HG03045 (cell line): ENCODE results near the gene PNPLA2.

Source experiments
- ATAC-seq: cut with Tn5 transposase; IDR thresholded peaks from one replicate; pipeline ENCODE4 v1.9.1; 2021; ENCODE audit warnings: mild to moderate bottlenecking, moderate library complexity; ENCODE audit not compliant: unreplicated experiment

The PNPLA2 gene

DNA sequence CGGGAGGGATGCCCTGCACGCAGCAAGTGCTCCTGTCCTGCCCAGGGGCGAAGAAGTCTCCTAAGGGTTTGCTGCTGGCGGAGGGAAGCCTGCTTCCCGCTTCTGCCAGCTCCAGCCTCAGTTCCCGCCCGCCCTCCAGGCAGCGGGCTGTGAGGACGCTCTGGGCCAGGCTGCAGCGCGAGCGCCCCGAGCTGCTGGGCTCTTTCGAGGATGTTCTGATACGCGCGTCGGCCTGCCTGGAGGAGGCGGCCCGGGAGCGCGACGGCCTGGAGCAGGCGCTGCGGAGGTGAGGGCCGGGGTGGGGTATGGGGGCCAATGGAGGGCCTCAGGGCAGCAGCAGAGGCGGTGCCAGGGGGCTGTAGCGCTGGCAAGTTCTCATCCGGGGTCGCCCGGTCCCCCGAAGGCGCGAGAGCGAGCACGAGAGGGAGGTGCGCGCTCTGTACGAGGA lies 11.2 kb downstream of the PNPLA2 start:
- ATAC-seq: no peak

DNA sequence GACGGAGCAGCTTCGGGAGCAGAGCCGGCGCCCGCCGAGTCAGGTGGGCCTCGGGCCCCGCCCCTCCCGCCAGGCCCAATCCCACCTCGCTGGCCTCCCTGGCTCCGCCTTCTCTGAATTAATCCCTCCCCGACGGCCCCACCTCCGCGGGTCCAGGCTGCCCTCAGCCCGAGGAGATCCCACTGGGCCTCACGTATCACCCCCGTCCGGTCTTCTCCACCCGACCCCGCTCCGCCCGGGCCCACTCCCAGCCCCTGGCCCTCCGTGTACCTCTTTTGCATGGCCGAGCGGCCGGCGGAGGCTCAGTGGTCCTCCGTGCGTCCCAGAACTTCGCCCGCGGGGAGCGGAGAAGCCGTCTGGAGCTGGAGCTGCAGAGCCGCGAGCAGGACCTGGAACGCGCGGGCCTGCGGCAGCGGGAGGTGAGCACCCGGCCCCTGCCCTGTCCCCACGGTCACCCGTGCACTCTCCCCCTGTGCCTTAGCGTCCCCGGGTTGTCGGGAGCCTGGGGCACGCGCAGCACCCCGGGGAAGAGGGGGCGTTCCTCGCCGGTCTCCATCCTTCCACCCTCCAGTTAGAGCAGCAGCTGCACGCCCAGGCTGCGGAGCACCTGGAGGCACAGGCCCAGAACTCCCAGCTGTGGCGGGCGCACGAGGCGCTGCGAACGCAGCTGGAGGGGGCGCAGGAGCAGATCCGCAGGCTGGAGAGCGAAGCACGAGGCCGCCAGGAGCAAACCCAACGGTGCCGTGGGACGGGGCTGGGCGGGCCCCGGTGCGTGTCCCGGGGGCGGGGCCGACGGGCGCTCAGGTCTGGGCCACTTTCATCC lies 11.8 kb downstream of the PNPLA2 start:
- ATAC-seq: no peak

DNA sequence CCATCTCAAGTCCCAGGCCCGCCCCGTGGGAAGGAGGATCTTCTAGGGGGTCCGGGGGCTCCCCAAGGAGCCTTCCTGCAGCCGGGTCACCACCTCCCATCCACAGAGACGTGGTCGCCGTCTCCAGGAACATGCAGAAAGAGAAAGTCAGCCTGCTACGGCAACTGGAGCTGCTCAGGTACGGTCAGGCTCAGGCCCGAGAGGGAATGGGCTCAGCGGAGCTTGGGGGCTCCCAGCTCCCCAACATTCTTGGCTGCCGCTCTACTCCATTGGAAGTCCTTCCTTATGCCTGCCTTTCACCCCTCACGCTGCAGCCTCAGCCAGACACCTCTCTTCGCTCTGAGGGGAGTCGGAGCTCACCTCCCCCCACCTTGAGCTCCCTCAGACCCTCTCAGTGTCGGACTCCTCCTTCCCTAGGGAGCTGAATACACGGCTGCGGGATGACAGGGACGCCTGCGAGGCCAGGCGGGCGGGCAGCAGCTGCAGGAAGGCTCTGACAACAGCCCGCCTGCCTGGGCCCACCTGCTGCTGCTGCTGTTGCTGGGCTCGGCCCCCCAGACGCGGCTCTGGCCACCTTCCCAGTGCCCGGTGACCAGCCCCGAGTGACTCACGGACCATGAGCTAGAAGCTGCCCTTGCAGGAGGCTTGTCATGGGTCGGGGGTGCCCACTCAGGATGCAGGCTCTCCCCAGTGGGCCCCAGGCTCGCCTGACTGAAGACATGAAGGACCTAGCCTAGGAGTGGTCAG lies 12.6 kb downstream of the PNPLA2 start:
- no peak for ATAC-seq

DNA sequence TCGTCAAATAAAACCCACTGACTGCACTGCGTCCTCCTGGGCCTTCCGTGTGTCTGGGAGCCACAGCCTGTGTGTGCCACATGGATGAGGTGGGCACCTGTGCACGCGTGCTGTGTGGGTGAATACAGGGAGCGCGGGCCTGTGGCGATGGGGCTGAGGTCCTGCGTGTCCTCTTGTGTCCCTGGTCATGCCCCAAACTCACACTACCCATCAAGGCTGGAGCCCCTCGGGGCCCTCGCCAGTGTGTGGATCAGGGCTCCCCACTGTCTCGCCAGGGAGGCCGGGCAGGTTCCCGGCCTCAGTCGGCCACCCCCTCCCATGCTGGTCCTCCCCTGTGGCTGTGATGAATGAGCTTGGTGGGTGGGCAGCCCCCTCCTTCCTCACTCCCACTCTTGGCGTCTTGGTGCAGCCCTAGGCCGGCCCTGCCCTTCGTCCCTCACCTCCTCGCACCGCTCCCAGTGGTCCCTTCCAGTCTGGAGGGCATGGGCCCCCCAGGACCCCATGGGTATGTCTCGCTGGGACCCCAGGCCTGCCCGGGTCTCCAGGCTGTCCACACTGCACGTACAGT lies 13.3 kb downstream of the PNPLA2 start:
- no peak for ATAC-seq

DNA sequence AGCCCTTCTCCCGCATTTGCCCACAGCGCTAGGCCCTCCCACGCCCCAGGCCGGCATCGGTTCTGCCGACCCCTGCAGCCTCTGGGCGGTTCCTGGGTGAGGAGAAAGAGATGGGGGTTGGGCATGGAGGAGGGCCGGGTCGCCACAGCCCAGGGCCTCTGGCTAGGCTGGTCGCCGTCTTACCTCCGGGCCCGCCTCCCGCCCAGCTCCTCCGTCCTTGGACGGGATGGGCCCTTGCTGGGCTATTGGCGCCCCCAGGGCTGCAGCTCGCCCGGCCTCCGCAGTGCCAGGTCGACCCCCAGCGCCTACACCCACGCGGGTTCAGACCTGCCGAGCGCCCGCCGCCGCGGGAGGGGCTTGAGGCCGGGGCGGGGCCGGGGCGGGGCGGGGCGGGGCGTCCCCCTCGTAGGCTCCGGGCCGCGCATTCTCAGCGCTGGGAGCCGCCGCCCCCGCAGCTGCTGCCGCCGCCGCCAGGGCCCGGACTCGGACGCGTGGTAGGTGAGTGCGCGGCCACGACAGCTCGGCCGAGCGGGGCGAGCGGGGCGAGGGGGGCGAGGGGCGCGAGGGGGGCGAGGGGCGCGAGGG lies 13.9 kb downstream of the PNPLA2 start, which contains the start of gene CD151:
TSS of gene CD151 (plus strand) at position 424 of the 585 bp plus-strand sequence. CDS start 3,118 bp downstream, outside the sequence.
- ATAC-seq: peak; percentile 35

DNA sequence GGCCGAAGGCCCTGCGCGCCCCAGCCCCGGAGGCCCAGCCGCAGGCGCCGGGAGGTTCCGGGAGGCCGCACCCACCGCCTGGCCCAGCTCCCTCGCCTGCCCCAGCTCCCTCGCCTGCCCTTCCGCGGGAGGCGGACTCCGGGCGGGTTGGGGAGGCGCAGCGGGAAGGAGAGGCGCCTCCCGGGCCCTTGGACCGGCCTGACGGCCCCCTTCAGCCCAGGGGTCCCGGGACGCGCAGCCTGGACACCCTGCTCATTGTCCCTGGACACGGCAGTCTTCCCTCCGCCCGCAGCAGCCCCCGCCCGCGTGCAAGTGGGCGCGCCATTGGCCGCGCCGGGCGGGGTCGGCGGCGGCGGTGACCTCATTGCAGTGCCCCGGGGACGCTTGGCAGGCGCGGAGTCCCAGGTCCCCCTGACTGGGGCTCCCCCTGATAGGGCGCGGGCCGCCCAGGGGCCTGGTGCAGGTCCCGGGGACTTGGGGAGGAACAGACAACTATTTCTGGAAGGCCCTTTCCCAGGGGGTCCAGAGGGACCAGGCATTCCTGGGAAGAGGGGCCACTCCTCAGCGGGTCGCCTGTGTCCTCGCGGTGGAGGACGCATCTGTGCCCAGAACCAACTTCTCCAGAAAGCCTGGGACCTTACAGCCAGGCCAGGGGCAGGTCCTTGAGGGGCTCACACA lies 14.5 kb downstream of the PNPLA2 start:
- peak; percentile 31 for ATAC-seq

DNA sequence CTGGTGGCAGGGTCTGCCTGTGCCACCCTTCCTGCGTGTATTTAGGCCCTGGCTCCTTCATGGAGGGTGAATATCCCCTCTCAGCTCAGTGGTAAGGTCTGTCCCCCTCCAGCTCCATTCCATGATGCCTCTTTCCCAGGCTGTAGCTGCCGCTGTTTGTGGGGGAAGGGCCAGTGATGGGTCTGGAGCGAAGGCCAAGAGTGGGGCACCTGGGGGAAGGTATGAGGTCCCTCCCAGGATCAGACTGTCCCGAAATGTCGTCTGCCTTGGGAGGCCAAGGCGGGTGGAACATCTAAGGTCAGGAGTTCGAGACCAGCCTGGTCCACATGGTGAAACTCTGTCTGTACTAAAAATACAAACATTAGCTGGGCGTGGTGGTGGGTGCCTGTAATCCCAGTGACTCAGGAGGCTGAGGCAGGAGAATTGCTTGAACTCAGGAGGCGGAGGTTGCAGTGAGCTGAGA lies 15.2 kb downstream of the PNPLA2 start:
- ATAC-seq: no peak

DNA sequence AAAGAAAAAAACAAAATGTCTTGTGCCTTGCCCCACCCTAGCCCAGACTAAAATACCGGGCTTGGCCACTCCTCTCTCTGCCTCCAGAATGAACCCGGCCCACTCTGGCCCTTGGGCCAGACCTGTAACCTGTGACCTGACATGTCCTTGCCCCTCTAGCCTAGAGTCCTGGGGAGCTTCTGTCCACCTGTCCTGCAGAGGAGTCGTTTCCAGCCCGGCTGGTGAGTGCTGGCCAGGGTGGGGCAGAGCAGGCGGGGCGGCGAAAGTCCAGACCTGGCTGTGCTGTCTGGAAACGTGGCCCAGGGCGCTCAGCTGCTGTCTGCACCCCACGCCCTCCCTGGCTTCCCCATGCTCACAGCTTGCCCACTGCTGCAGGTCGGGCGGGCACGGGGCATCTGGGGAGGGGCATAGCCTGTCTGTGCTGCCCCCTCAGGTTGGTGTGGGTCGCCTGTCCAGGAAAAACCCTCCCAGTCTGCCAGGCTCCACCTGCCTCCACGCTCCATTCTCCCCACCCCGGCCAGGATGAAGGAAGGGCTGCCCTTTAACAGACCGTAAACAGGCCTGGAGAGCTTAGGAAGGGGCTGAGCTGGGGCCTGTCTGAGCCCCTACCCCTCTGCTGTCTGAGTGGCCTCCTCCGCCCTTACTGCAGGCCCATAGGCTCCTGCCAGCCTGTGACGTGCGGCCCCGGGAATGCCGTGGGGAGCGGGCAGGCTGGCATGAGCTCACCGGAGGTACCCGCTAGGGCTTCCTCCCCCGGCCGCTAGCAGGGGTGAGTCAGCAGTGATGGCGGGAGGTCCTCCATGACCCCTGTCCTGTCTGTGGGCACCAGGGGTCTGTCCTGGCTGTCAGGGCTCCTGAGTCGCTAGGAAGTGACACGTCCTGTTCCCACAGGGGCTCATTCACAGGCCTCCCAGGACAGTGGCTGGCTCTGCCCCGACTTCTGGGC lies 15.9 kb downstream of the PNPLA2 start:
- ATAC-seq: no peak

DNA sequence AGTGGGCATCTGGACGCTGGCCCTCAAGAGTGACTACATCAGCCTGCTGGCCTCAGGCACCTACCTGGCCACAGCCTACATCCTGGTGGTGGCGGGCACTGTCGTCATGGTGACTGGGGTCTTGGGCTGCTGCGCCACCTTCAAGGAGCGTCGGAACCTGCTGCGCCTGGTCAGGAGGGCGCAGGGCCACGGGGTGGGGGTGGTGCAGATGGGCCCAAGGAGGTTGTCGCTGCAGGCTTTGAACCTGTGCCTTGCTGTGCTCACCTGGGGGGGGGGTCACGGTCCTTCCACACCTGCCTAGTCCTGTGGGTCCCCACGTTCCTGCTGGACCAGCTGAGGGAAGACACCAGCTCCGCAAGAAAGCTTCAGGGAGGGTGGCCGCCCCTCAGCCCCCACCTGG lies 17.6 kb downstream of the PNPLA2 start:
- ATAC-seq: no peak

DNA sequence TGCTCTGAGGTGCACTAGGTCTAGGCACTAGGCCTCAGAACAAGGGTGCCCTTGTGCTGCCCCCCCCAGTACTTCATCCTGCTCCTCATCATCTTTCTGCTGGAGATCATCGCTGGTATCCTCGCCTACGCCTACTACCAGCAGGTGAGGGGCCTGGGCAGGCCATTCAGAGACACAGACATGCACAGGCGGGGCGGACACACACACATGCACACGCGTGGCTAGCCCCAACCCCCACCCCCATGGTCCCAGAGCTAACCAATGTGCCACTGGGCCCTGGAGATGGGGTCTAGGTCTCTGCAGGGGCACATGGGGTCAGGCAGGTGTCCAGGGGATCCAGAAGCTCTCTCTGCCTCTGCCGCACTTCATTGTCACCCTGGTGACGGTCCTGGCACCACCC lies 18.0 kb downstream of the PNPLA2 start:
- no peak for ATAC-seq

DNA sequence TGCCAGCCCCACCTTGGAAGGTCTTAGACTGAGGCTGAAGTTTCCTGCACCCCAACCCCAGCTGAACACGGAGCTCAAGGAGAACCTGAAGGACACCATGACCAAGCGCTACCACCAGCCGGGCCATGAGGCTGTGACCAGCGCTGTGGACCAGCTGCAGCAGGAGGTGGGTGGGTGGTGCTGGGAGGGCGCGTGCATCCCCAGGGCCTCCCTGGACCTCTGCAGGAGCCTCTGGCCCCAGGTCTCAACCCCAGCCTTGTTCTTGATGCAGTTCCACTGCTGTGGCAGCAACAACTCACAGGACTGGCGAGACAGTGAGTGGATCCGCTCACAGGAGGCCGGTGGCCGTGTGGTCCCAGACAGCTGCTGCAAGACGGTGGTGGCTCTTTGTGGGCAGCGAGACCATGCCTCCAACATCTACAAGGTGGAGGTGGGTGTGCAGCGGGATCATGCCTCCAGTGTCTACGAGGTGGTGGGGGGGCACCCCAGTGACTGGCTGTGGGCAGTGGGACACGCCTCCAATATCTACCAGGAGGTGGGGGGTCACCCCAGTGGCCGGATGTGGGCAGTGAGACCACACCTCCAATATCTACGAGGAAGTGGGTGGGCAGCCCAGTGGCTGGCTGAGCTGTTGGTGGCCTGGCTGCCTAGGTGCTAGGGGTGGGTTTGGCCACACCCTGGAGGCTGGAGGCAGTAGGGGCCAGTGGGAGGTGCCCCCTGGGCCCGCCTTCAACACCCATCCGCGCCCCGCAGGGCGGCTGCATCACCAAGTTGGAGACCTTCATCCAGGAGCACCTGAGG lies 18.7 kb downstream of the PNPLA2 start:
- no peak for ATAC-seq

DNA sequence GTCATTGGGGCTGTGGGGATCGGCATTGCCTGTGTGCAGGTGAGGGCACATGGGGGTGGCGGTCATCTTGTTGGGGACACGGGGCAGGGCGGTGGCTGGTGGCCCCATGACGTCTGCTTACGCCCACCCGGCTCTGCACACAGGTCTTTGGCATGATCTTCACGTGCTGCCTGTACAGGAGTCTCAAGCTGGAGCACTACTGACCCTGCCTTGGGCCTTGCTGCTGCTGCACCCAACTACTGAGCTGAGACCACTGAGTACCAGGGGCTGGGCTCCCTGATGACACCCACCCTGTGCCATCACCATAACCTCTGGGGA lies 19.2 kb downstream of the PNPLA2 start:
- no peak for ATAC-seq

DNA sequence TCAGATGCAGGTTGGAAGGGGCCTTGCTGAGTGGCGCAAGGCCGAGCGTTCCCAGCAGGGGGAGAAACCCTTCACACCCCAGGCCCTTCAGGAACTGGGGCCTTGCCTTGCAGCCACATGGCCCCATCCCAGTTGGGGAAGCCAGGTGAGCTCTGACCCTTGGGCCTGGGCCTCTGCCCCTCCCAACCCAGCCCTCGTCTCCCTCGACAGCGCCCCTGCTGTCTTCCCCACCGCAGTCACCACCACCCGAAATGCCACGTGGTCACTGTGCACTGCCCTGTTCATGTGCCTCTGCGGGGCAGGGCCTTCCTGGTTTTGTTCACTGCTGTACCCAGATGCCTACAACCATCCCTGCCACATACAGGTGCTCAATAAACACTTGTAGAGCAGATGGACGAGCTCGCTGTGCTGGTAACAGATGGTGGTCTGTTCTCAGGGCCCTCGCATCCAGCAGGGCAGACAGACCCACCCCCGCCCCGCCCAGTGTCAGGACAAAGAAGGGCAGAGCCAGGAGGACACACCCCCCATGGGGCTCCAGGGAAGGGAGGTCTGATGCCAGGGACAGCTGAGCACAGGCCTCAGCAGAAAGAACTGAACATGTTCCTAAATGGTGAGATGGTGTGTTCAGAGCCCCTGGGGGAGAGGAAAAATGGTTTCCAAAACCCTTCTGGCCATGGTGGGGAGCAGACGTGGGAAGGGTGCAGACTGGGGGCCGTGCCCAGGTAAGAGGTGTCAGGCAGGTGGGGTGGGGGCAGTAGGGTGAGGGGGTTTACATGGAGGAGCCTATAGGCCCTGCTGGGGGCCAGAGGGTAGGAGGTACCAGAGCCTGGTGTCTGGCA lies 19.9 kb downstream of the PNPLA2 start:
- ATAC-seq: no peak

DNA sequence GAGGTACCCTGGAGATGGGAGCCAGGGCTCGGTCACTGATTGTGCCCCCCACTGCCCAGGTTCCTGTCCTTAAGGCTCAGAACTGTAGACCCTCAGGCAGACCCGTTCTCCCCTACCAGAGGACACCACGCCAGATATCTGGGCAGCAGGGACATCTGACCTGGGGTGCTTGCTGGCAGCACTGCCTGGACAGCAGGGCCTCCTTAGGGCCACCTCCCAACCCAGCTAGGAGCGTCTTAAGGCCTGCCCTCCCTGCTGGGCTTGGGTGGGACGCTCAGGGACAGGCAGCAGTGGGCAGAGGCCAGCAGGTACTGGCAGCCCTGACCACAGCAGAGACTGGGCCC lies 20.5 kb downstream of the PNPLA2 start:
- ATAC-seq: no peak

DNA sequence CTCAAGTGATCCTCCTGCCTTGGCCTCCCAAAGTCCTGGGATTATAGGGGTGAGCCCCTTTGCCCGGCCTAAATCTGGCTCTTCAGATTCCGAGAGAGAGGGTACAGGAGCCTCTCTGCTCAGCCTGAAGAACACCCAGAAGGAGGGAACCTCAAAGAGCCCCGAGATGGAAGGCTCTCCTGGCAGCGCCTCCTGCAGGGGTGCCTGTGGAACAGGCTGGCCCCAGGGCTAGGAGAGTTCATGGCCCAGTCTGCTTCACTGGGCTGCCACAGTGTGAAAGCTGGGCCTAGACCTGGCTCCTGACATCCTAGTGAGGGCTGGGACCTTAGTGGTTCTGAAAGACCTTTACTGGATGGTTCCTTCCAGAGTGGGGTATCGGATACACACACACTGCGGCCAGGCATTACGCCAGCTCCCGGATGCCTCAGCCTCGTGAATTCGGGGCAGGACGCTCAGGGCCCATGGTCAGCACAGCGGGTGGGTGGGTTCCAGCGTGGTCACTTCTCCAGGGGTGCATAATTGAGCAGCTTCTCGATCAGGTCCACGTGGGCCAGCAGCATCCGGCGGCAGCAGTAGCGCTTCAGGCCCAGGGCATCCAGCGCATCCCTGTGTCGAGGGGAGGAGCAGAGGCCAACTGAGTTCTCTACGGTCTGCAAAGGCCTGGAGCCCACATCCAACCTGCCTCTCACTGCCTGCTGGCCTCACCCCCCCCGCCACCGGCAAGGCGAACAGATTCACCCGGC lies 21.3 kb downstream of the PNPLA2 start:
- no peak for ATAC-seq

DNA sequence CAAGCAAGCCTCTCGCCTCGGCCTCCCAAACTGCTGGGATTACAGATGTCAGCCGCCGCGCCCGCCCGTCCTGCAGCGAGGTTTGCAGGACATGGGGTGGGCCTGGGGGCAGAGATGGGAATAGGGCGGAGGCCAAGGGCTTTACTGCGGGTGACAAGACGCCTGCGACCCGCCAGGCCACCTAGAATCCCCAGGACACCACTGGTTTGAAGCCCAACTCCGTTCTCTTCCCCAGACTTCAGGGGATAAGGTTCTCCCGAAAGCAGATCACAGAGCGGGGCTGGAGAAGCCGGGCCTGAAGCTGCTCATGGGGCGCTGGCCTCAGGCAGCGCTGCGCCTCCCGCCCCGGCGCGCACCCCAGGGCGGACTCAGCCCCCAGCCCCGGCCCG lies 23.3 kb downstream of the PNPLA2 start:
- peak; percentile 21 for ATAC-seq

DNA sequence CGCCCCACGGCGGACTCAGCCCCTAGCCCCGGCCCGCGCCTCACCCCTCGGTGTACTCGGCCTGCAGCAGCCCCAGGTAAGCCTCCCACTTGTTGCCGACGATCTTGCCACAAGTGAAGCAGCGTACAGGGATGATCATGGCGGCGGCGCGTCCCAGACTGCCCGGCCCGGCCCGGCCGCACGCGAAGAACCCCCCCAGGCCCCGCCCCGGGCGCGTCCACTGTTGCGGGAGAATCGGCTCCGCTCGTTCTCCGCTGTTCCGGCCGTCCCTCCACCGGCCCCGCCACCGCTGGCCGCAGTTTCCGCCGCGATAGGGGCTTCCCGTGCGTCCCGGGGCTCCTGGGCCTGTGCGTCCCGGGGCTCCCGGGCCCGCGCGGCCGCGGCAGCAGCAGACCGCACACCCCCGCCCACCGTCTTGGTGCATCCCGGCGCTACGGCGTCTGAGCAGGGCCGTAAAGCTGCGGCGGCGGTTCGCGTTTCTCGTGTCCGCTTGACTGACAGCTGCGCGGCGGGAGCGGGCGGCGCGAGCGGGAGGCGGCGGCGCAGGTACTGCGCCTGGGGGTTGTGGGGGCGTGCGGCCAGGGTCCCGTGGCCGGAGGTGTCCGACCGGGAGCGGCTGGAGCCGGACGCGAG lies 23.8 kb downstream of the PNPLA2 start, which contains the start of the genes POLR2L and TSPAN4:
TSS of gene POLR2L (minus strand) at position 160 of the 633 bp plus-strand sequence. CDS start at position 139, 21 bp downstream.
TSS of gene TSPAN4 (plus strand) at position 483 of the 633 bp plus-strand sequence. CDS start 7,453 bp downstream, outside the sequence.
- ATAC-seq: peak; percentile 58
